K562 (cell line): ENCODE measurements around the gene CXCL12.

ENCODE experiments used
- AFF4 ChIP-seq: sonication (generic); formaldehyde crosslinking; IDR thresholded peaks from 2 replicates; pipeline ENCODE4 v1.8.0; 2023; ENCODE audit warnings: mild to moderate bottlenecking, missing genetic modification reagents
- ARID3B ChIP-seq: fragments of 250-450 bp; sonication (Bioruptor Pico); IDR thresholded peaks from 2 replicates; pipeline ENCODE4 v1.4.0; 2020; ENCODE audit warnings: borderline replicate concordance
- CEBPB ChIP-seq: fragments of 450-650 bp; IDR thresholded peaks from 2 replicates; pipeline ENCODE4 v1.6.1; 2016; ENCODE audit warnings: missing genetic modification characterization, missing compliant biosample characterization
- CTCF ChIP-seq, 3 experiments: IDR thresholded peaks in 2 of 3; conservative IDR thresholded peaks in 1 of 3; 2 replicates each; pipeline ENCODE4 v1.5.1; 2011 to 2012; ENCODE audit warnings: low read length in 3 of 3, mild to moderate bottlenecking in 3 of 3, control low read depth in 2 of 3, improper control_type of control experiment in 1 of 3, inconsistent platforms in 1 of 3, low read depth in 1 of 3, mixed read lengths in 1 of 3, moderate library complexity in 1 of 3; ENCODE audit not compliant: insufficient read depth in 2 of 3
- EZH2 ChIP-seq: IDR thresholded peaks from 2 replicates; pipeline ENCODE4 v1.6.1; 2012; ENCODE audit warnings: low read depth, mild to moderate bottlenecking, inconsistent platforms, low read length, borderline replicate concordance
- KLF13 ChIP-seq: fragments of 450-650 bp; IDR thresholded peaks from 2 replicates; pipeline ENCODE4 v1.6.1; 2016; ENCODE audit warnings: missing genetic modification characterization, low read depth, mild to moderate bottlenecking, missing compliant biosample characterization, moderate library complexity, borderline replicate concordance
- NR2C1 ChIP-seq, 2 experiments: fragments of 450-650 bp; IDR thresholded peaks; 2 replicates each; pipeline ENCODE4 v1.6.1; 2017; ENCODE audit warnings: mild to moderate bottlenecking in 2 of 2, antibody characterized with exemption in 1 of 2, inconsistent platforms in 1 of 2, missing compliant biosample characterization in 1 of 2, missing genetic modification characterization in 1 of 2
- POLR2A ChIP-seq: fragments of 450-650 bp; conservative IDR thresholded peaks from 2 replicates; pipeline ENCODE4 v1.6.1; 2016
- POLR3A ChIP-seq: IDR thresholded peaks from 2 replicates; pipeline ENCODE4 v1.6.1; 2011; ENCODE audit warnings: borderline replicate concordance, mild to moderate bottlenecking, moderate library complexity; ENCODE audit not compliant: insufficient read length, insufficient read depth; ENCODE audit errors: extremely low read depth
- RAD21 ChIP-seq, 2 experiments: fragments of 250-450 bp in 1 of 2; fragments of 450-650 bp in 1 of 2; sonication (Bioruptor Pico) in 1 of 2; formaldehyde crosslinking in 1 of 2; IDR thresholded peaks in 1 of 2; conservative IDR thresholded peaks in 1 of 2; 2 replicates each; pipeline versions ENCODE4 v1.4.0 to v1.8.0; 2020 to 2022; ENCODE audit warnings: mild to moderate bottlenecking in 2 of 2, moderate library complexity in 1 of 2
- USF2 ChIP-seq: sonication (generic); formaldehyde crosslinking; IDR thresholded peaks from 2 replicates; pipeline ENCODE4 v1.5.0; 2020; ENCODE audit warnings: missing genetic modification reagents
- ZNF507 ChIP-seq: conservative IDR thresholded peaks from 2 replicates; pipeline ENCODE4 v1.6.1; 2017; ENCODE audit warnings: missing genetic modification characterization, missing compliant biosample characterization

- TF ChIP-seq POLR2A (no peak), CTCF (IDR thresholded peaks at IDR 0.05 in 2 of 3, conservative IDR thresholded peaks at IDR 0.05 in 1 of 3; ENCODE audit: insufficient read depth in 2 of 3, low read depth in 1 of 3, low read length in 3 of 3) (no peak), CEBPB (tag) (no peak), POLR3A (no peak), NR2C1 (IDR thresholded peaks at IDR 0.05) (no peak), NR2C1 (tag; IDR thresholded peaks at IDR 0.05) (no peak), ARID3B (no peak), AFF4 (no peak), KLF13 (tag) (no peak), RAD21 (CRISPR knock-in tag; conservative IDR thresholded peaks at IDR 0.05 in 1 of 2, IDR thresholded peaks at IDR 0.05 in 1 of 2) (no peak), USF2 (no peak), EZH2 (no peak), ZNF507 (tag) (no peak)
Measured at GRCh38 chr10:44383749-44384600, 922 bp downstream of the CXCL12 start.
